GM21619 (cell line): Measurements from ENCODE around the gene NUP214.
"Not testable (repeated sequence)": the region's sequence is repeated elsewhere in the genome, so short reads cannot be mapped to it uniquely, and the experiment has no call there.

Experiments used
- ATAC-seq: cut with Tn5 transposase; IDR thresholded peaks from one replicate; pipeline ENCODE4 v1.9.1; 2021; ENCODE audit not compliant: unreplicated experiment

The NUP214 gene

GRCh38 chr9:131191032-131191431, 65.6 kb downstream of the NUP214 start:
- not testable (repeated sequence) for ATAC-seq

- no peak for ATAC-seq
Observed at GRCh38 chr9:131191857-131192256, 66.5 kb downstream of the NUP214 start.

DNA sequence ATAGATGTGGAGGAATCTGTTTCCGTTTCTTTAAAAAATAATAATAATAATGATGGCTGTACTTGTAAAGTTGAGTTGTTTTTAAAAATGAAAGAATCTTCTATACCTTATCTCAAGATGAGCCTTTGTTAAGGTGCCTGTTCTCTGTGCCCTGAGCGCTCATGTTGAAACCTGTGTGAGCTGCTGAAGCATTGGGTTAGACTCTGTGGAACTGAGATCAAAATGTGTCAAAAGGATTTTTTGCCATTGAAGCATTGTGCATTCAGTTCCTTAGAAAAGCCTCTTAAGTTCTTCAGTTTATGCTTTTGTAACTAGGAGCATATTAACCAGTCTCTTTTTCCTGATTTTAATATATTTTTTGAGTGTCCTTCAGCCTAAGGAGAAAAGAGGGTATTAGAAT, 67.7 kb downstream of the NUP214 start:
- ATAC-seq: no peak

DNA sequence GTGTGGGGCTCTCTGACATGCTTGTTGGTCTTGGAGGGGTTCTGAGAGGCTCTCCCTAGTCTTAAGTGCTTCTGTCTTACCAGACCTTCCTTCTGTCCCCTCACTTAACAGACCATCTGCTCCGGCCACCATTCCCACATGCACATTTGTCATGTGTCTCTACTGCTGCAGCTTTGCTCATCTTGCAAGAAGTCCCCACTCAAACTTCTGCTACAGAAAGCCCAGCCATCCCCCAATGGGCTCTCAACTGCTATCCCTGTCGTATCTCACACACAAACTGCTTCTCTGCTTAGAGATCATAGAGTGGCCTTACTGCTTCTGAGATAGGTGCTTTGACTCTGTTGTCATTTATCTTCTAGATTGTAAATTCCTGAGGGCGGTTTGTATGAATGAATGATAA, 69.4 kb downstream of the NUP214 start:
- no peak for ATAC-seq

- no peak for ATAC-seq
Observed at GRCh38 chr9:131197160-131197911, 72.0 kb downstream of the NUP214 start.

DNA sequence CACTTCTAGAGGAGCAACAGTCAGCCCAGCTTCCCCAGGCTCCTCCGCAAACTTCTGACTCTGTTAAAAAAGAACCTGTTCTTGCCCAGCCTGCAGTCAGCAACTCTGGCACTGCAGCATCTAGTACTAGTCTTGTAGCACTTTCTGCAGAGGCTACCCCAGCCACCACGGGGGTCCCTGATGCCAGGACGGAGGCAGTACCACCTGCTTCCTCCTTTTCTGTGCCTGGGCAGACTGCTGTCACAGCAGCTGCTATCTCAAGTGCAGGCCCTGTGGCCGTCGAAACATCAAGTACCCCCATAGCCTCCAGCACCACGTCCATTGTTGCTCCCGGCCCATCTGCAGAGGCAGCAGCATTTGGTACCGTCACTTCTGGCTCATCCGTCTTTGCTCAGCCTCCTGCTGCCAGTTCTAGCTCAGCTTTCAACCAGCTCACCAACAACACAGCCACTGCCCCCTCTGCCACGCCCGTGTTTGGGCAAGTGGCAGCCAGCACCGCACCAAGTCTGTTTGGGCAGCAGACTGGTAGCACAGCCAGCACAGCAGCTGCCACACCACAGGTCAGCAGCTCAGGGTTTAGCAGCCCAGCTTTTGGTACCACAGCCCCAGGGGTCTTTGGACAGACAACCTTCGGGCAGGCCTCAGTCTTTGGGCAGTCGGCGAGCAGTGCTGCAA, 72.8 kb downstream of the NUP214 start:
- no peak for ATAC-seq

DNA sequence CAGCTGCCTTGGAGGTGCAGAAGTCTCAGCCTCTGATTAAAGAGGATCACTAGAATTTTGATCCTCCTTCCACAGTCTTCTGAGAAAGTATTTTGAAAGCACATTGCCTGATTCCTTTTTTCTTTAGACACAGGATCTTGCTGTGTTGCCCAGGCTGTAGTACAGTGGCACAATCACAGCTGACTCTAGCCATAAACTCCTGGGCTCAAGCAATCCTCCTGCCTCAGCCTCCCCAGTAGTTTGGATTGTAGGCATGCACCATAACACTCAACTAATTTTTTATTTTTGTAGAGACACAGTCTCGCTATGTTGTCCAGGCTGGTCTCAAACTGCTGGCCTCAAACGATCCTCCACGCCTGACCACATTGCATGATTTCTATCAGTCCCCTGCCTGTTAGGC, 76.5 kb downstream of the NUP214 start:
- no peak for ATAC-seq

DNA sequence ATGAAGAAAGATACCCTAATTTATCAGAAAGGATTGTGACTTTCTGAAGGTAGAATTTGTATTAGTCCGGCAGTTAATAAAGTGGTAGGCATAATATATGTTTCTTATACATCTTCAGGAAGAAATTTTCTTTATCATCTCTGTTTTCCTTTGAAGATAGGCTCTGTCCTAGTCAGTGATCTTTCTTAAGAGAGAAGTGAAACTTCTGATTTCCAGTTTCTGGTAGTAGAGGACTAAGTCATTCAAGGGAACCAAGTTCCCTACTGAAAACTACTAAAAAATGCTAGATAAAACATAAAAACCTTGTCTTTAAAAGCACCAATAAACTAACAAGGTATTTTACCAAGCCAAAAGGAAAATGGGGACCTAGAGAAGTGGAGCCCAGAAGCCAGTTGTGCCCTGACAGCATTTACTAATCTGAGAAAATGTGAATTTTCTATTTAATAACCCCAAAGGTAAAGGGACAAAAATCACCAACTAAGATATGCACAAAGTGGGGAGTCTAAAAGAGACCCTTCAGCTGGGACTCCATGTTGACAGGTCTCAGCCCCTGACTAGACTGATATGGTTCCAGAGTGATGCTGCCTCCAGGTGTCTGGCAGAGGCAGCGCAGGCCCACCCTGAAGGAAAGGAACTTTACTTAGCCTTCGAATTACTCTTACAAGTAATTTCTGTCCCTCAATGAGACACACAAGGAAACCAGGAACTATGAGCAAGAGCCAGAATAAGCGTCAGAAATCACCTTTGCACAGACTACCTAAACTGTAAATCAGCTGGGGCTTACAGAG, 78.2 kb downstream of the NUP214 start:
- ATAC-seq: no peak

DNA sequence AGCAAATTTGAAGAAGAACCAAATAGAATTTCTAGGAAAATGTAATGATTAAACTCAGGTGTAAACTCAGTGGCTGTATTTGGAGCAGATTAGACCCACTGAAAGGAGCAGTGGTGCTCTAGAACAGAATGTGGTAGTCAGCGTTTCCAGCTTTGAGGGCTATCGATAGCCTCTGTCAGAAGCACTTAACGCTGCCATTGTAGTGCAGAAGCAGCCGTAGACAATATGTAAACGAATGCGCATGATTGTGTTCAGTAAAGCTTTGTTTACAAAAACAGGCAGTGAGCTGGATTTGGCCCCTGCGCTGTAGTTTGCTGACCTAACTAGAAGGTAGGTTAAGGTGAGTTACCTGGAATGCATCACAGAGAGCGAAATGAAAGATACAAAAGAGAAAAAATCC, 78.9 kb downstream of the NUP214 start:
- no peak for ATAC-seq

DNA sequence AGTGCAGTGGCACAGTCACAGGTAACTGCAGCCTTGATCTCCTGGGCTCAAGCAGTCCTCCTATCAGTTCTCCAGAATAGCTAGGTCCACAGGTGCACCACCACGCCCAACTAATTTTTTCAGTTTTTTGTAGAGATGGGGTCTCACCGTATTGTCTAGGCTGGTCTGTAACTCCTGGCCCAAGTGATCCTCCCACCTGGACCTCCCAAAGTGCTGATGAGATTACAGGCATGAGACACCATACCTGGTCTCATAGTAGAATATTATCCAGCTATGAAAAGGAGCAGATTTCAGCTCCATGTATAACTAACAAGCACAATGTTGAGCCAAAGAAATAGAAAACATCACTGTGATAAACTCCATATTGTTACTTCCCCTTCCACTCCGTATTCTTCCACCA, 81.1 kb downstream of the NUP214 start:
- ATAC-seq: no peak

- not testable (repeated sequence) for ATAC-seq
Observed at GRCh38 chr9:131211920-131212319, 86.5 kb downstream of the NUP214 start.

GRCh38 chr9:131214286-131214856, 89.0 kb downstream of the NUP214 start:
- no peak for ATAC-seq

DNA sequence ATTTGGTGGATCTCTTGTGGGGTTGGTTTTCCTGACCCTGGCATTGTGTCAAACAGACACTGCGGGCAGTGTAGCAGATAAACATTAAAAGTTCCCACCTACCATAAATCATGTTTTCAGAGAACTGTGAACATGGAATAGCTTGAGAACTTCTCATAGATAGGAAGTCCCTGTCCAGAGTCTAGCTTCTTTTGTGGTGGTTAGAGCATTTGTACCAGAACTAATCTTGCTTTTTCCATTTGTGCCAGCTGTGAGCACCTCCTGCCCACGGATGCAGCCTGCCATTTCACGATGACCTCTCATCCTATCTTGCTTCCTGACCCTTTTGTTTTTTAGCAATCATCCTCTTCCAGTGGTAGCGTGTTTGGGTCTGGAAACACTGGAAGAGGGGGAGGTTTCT, 89.5 kb downstream of the NUP214 start:
- no peak for ATAC-seq

GRCh38 chr9:131216806-131217205, 91.4 kb downstream of the NUP214 start:
- no peak for ATAC-seq

- no peak for ATAC-seq
Observed at GRCh38 chr9:131217331-131218031, 92.1 kb downstream of the NUP214 start.

DNA sequence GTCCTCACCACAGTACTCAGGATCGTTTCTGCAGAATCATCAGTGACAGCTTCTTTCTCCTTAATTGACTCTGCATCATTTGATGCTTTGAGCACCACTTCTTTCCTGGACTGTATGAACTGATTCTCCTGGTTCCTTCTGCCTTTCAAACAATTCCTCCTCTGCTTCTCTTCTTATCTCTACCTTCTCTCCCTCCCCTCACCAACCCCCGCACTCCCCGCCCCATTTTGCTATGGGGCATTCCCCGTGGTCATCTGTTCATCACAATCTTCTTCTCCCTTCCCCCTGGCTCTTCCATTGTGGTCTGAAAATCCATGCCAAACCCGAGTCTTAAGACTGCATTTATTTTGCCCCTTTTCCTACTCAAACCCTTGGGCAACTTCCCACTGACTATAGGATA, 93.0 kb downstream of the NUP214 start:
- ATAC-seq: no peak

DNA sequence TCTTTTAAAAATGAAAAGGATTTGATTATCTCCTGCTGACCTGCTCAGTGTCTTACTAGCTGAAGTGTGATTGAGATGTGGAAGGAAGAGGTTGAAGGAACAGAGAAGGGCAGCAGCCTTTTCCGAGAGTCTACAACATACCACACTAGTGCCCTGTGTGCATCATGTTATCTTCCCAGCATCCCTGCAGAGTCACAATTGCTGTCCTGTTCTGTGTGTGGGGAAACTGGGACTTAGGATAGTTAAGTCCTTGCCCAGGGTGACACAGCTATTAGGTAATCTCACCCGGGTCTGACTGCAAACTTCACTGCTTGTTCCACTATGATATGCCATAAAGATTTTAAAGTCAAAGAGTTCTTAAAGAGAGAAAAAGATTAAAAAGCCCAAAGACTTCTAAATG, 95.1 kb downstream of the NUP214 start:
- ATAC-seq: no peak

DNA sequence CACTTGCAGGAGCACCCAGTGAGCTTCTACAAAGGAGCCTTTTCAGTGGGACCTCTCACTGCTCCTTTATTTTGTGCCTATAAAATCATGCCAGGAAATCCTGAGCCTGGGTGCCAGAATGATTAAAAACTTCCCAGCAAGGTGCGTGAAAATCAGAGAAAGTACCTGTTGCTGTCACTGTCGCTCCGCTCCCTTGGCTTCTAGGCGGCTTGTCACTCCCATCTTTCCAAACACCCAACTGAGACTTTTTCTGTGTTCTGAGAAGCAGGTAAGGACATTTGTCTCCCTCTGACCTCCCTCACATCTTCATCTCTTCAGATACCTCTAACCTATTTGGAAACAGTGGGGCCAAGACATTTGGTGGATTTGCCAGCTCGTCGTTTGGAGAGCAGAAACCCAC, 97.1 kb downstream of the NUP214 start:
- no peak for ATAC-seq

- no peak for ATAC-seq
Observed at GRCh38 chr9:131226226-131226625, 100.8 kb downstream of the NUP214 start.

- ATAC-seq: no peak
Observed at GRCh38 chr9:131227112-131227958, 101.9 kb downstream of the NUP214 start.
